CD4-positive, alpha-beta memory T cell (primary cell): ENCODE measurements around the gene BST2. TPM values are rescaled to one million over a fixed set of nuclear protein-coding genes. Genes with fewer than 3 reads are reported as not detected.
A peak's percentile ranks its signal among the peaks of the same experiment; 100 is the strongest.

Source experiments
- CTCF ChIA-PET: fragments of 350-600 bp; sonication (Branson Sonifier 250); formaldehyde crosslinking; loops from one replicate; lab custom pipeline; 2021; ENCODE audit warnings: inconsistent platforms; ENCODE audit not compliant: partially characterized antibody; lab: Charles Lee
- POLR2A ChIA-PET: fragments of 350-600 bp; sonication (Branson Sonifier 250); formaldehyde crosslinking; loops from one replicate; lab custom pipeline; 2021; ENCODE audit not compliant: partially characterized antibody; lab: Charles Lee
- DNase-seq, 5 donors: peaks; one replicate each; pipeline versions ENCODE4 v3.0.0 to v3.0.0-alpha.2; 2020 to 2022; ENCODE audit warnings: mixed read lengths in 1 of 5
- H3K27ac ChIP-seq: one replicate; pipeline ENCODE4 v1.7.0; 2013; ENCODE audit warnings: low read depth, low read length
- H3K27me3 ChIP-seq: 2 replicates; pipeline ENCODE4 v1.7.0; 2013; ENCODE audit warnings: mild to moderate bottlenecking, low read length, moderate library complexity; ENCODE audit not compliant: insufficient read depth
- H3K36me3 ChIP-seq: 2 replicates; pipeline ENCODE4 v1.7.0; 2013; ENCODE audit warnings: mild to moderate bottlenecking, low read length, moderate library complexity; ENCODE audit not compliant: insufficient read depth
- H3K4me1 ChIP-seq: 2 replicates; pipeline ENCODE4 v1.7.0; 2013; ENCODE audit warnings: mild to moderate bottlenecking, low read length, moderate library complexity; ENCODE audit not compliant: insufficient read depth
- H3K4me3 ChIP-seq, 2 donors: one replicate each; pipeline ENCODE4 v1.7.0; 2013; ENCODE audit warnings: low read length in 2 of 2, mild to moderate bottlenecking in 1 of 2
- H3K9me3 ChIP-seq, 2 donors: one replicate each; pipeline ENCODE4 v1.7.0; 2013; ENCODE audit warnings: low read length in 2 of 2, control low read depth in 1 of 2; ENCODE audit not compliant: control insufficient read depth in 1 of 2
- H3K27ac Mint-ChIP-seq, 7 donors: one replicate each; pipeline ENCODE4 v1.8.0; 2020 to 2021; ENCODE audit warnings: mixed read lengths in 7 of 7, mild to moderate bottlenecking in 6 of 7, inconsistent platforms in 3 of 7, moderate library complexity in 3 of 7
- H3K27me3 Mint-ChIP-seq, 2 donors: one replicate each; pipeline ENCODE4 v1.8.0; 2020 to 2021; ENCODE audit warnings: mixed read lengths in 2 of 2
- H3K36me3 Mint-ChIP-seq, 2 donors: one replicate each; pipeline ENCODE4 v1.8.0; 2020 to 2021; ENCODE audit warnings: mixed read lengths in 2 of 2, inconsistent platforms in 1 of 2, mild to moderate bottlenecking in 1 of 2
- H3K4me1 Mint-ChIP-seq, 4 donors: one replicate each; pipeline ENCODE4 v1.8.0; 2020 to 2021; ENCODE audit warnings: mixed read lengths in 4 of 4, mild to moderate bottlenecking in 1 of 4
- H3K4me3 Mint-ChIP-seq, 8 donors: one replicate each; pipeline ENCODE4 v1.8.0; 2020 to 2021; ENCODE audit warnings: mixed read lengths in 8 of 8, mild to moderate bottlenecking in 7 of 8, moderate library complexity in 6 of 8, inconsistent platforms in 3 of 8
- H3K9me3 Mint-ChIP-seq, 8 donors: one replicate each; pipeline ENCODE4 v1.8.0; 2020 to 2021; ENCODE audit warnings: mixed read lengths in 8 of 8, mild to moderate bottlenecking in 5 of 8, inconsistent platforms in 3 of 8, moderate library complexity in 1 of 8
- intact Hi-C: fragments of 100-400 bp; cut with micrococcal nuclease; formaldehyde crosslinking; loops from one replicate; pipeline ENCODE4 v1.15.1; 2023
- polyA plus RNA-seq, 2 donors: library from polyadenylated mRNA; unstranded; fragments of 300-500 nt; fragmentation: Illumina TruSeq; gene quantifications; one replicate each; pipeline ENCODE4 v1.2.3, GENCODE V29; 2021
- total RNA-seq, 2 experiments: library from RNA; stranded (reverse); gene quantifications; one replicate each; pipeline ENCODE4 v1.2.3, GENCODE V29; 2021

The BST2 gene
- total and polyA plus RNA-seq, 4 experiments from 2014 or later, result 55.9 to 173 (median 99.6) TPM

- DNase-seq, result peak in 2 of 5 donors; percentile 28 to 48
- CTCF ChIA-PET, result interaction anchor here (1.5 to 4.4 kb wide), 2 partner anchors 9 to 11 kb away, joined by 5 to 25 read pairs; partner anchors contain the start of gene CCDC194
- Histone ChIP-seq H3K27me3 (no peaks in the 10 kb centered on the region), H3K9me3 (no peaks in the 10 kb centered on the region), H3K36me3 (peaks cover 8% of the 10 kb centered on the region), H3K27ac (peak overlapping the region; percentile 88), H3K4me1 (peaks cover 32% of the 10 kb centered on the region), H3K4me3 (peak overlapping the region in 1 of 2 donors; percentile 9)
- Mint-ChIP-seq H3K4me1 (peaks cover 20 to 45% (median 29%) of the 10 kb centered on the region in 4 donors), H3K4me3 (peak overlapping the region; percentile 94 to 98 (median 94)), H3K36me3 (peaks cover 3 to 29% of the 10 kb centered on the region in 2 donors), H3K27me3 (no peaks in the 10 kb centered on the region), H3K27ac (peak overlapping the region in 6 of 7 donors; percentile 75 to 93 (median 90)), H3K9me3 (no peaks in the 10 kb centered on the region)
- intact Hi-C loops, result no loop called here
- POLR2A ChIA-PET, result interaction anchor here (1.1 to 5.7 kb wide), 4 partner anchors 8 to 136 kb away, joined by 3 to 87 read pairs (median 4); partner anchors contain the start of genes BABAM1 and MVB12A
Observed at GRCh38 chr19:17402982-17403855, 2.2 kb downstream of the BST2 start.

GRCh38 chr19:17401628-17402027 lies 3.8 kb downstream of the BST2 start:
- POLR2A ChIA-PET, result no interaction called here
- peaks cover 8% of the 10 kb centered on the region for H3K36me3 ChIP-seq
- Mint-ChIP-seq H3K9me3 (no peaks in the 10 kb centered on the region), H3K4me1 (peaks cover 10 to 32% (median 17%) of the 10 kb centered on the region in 4 donors), H3K36me3 (peaks cover 3 to 26% of the 10 kb centered on the region in 2 donors), H3K27me3 (no peaks in the 10 kb centered on the region), H3K4me3 (peak overlapping the region in 1 of 8 donors; percentile 54), H3K27ac (peak overlapping the region in 3 of 7 donors; percentile 27 to 61 (median 32))
- DNase-seq, result no peak
- no peaks in the 10 kb centered on the region for H3K9me3 ChIP-seq
- peaks cover 29% of the 10 kb centered on the region for H3K4me1 ChIP-seq
- H3K4me3 ChIP-seq, result no peak overlapping the region
- no peak overlapping the region for H3K27ac ChIP-seq
- CTCF ChIA-PET, result interaction anchor here (0.7 kb wide), 1 partner anchor 75 kb away, joined by 3 read pairs; no protein-coding TSS in a partner anchor
- intact Hi-C loops, result no loop called here
- H3K27me3 ChIP-seq, result no peaks in the 10 kb centered on the region

- no peaks in the 10 kb centered on the region for H3K9me3 Mint-ChIP-seq
Observed at GRCh38 chr19:17398902-17399527, 6.4 kb downstream of the BST2 start.

GRCh38 chr19:17394891-17395415 lies 10.5 kb downstream of the BST2 start:
- Histone ChIP-seq H3K27ac (peak overlapping the region; percentile 21), H3K27me3 (no peaks in the 10 kb centered on the region), H3K4me3 (no peak overlapping the region), H3K4me1 (peaks cover 27% of the 10 kb centered on the region), H3K36me3 (no peaks in the 10 kb centered on the region), H3K9me3 (no peaks in the 10 kb centered on the region)
- DNase-seq, result peak; percentile 24 to 53 (median 46)
- Mint-ChIP-seq H3K36me3 (peaks cover 0 to 5% of the 10 kb centered on the region in 2 donors), H3K27ac (peak overlapping the region in 6 of 7 donors; percentile 6 to 87 (median 52)), H3K9me3 (peaks cover 0 to 2% (median 0%) of the 10 kb centered on the region in 8 donors), H3K4me1 (peaks cover 12 to 24% (median 19%) of the 10 kb centered on the region in 4 donors), H3K4me3 (peak overlapping the region in 2 of 8 donors; percentile 40 to 41), H3K27me3 (no peaks in the 10 kb centered on the region)
- ChIA-PET POLR2A (interaction anchor here (0.8 to 2.1 kb wide), 5 partner anchors 9 to 70 kb away, joined by 4 to 15 read pairs (median 5); partner anchors contain the start of genes BST2 and MVB12A), CTCF (interaction anchor here (1.2 to 4.8 kb wide), 10 partner anchors 9 to 102 kb away, joined by 3 to 50 read pairs (median 8); partner anchors contain the start of genes BST2, MVB12A, NXNL1 and TMEM221)
- intact Hi-C loops, result loop anchor here (1.0 to 5.0 kb wide), 4 partner anchors 53 to 328 kb away; partner anchors contain the start of gene TMEM221

More at GRCh38 chr19:17398902-17399527, 6.4 kb downstream of the BST2 start:
- Mint-ChIP-seq H3K36me3 (peaks cover 3 to 17% of the 10 kb centered on the region in 2 donors), H3K27me3 (no peaks in the 10 kb centered on the region), H3K27ac (no peak overlapping the region), H3K4me1 (peaks cover 9 to 20% (median 14%) of the 10 kb centered on the region in 4 donors), H3K4me3 (no peak overlapping the region)
- no peak overlapping the region for H3K27ac ChIP-seq
- ChIA-PET CTCF (interaction anchor here (1.0 to 3.4 kb wide), 7 partner anchors 9 to 68 kb away, joined by 3 to 15 read pairs (median 5); no protein-coding TSS in a partner anchor), POLR2A (interaction anchor here (0.8 kb wide), 1 partner anchor 72 kb away, joined by 3 read pairs; no protein-coding TSS in a partner anchor)
- no peak for DNase-seq
- no peaks in the 10 kb centered on the region for H3K9me3 ChIP-seq
- peaks cover 20% of the 10 kb centered on the region for H3K4me1 ChIP-seq
- H3K4me3 ChIP-seq, result no peak overlapping the region
- H3K27me3 ChIP-seq, result no peaks in the 10 kb centered on the region
- intact Hi-C loops, result no loop called here
- H3K36me3 ChIP-seq, result peaks cover 8% of the 10 kb centered on the region

GRCh38 chr19:17393914-17394313 lies 11.5 kb downstream of the BST2 start, which contains the start of gene CCDC194:
Gene CCDC194 (minus strand): TSS chr19:17394196. CDS start chr19:17394158, 38 bp downstream.
- no peaks in the 10 kb centered on the region for H3K27me3 Mint-ChIP-seq
- intact Hi-C loops, result loop anchor here (5.0 kb wide), 1 partner anchor 327 kb away; no protein-coding TSS in a partner anchor

GRCh38 chr19:17393002-17393401 lies 12.4 kb downstream of the BST2 start:
- Histone ChIP-seq H3K36me3 (no peaks in the 10 kb centered on the region), H3K4me1 (peaks cover 27% of the 10 kb centered on the region), H3K27me3 (no peaks in the 10 kb centered on the region), H3K4me3 (no peak overlapping the region), H3K9me3 (no peaks in the 10 kb centered on the region), H3K27ac (no peak overlapping the region)
- Mint-ChIP-seq H3K27me3 (no peaks in the 10 kb centered on the region), H3K4me3 (peak overlapping the region in 3 of 8 donors; percentile 2 to 52 (median 48)), H3K27ac (no peak overlapping the region), H3K36me3 (peaks cover 0 to 3% of the 10 kb centered on the region in 2 donors), H3K4me1 (peaks cover 12 to 24% (median 19%) of the 10 kb centered on the region in 4 donors), H3K9me3 (peaks cover 0 to 2% (median 0%) of the 10 kb centered on the region in 8 donors)
- ChIA-PET POLR2A (interaction anchor here (1.3 kb wide), 1 partner anchor 26 kb away, joined by 5 read pairs; the partner anchor contains the start of gene MVB12A), CTCF (interaction anchor here (1.0 to 4.8 kb wide), 6 partner anchors 10 to 74 kb away, joined by 3 to 50 read pairs (median 12); partner anchors contain the start of genes BST2, MVB12A and TMEM221)
- DNase-seq, result no peak
- intact Hi-C loops, result loop anchor here (5.0 kb wide), 1 partner anchor 326 kb away; no protein-coding TSS in a partner anchor

More at GRCh38 chr19:17393914-17394313, 11.5 kb downstream of the BST2 start, which contains the start of gene CCDC194:
- Histone ChIP-seq H3K27me3 (no peaks in the 10 kb centered on the region), H3K4me1 (peaks cover 27% of the 10 kb centered on the region), H3K36me3 (no peaks in the 10 kb centered on the region), H3K9me3 (no peaks in the 10 kb centered on the region), H3K4me3 (no peak within 1 kb of the TSS), H3K27ac (peak within 1 kb of the TSS; percentile 21)
- Mint-ChIP-seq H3K36me3 (peaks cover 0 to 4% of the 10 kb centered on the region in 2 donors), H3K4me3 (peak within 1 kb of the TSS in 3 of 8 donors; percentile 2 to 52 (median 48)), H3K9me3 (peaks cover 0 to 2% (median 0%) of the 10 kb centered on the region in 8 donors), H3K4me1 (peaks cover 12 to 24% (median 19%) of the 10 kb centered on the region in 4 donors), H3K27ac (peak within 1 kb of the TSS in 5 of 7 donors; percentile 6 to 73 (median 32))
- CTCF ChIA-PET, result interaction anchor here (1.0 to 4.8 kb wide), 12 partner anchors 8 to 181 kb away, joined by 3 to 50 read pairs (median 4); partner anchors contain the start of genes BST2, MVB12A, NXNL1 and TMEM221
- DNase-seq, result no peak
- POLR2A ChIA-PET, result interaction anchor here (0.6 to 1.3 kb wide), 3 partner anchors 25 to 104 kb away, joined by 4 to 5 read pairs (median 4); partner anchors contain the start of gene MVB12A
